Measurements from ENCODE around the gene INCA1.

GRCh38 chr17:5022171-5022711 lies 24.9 kb upstream of the INCA1 start:
- TF ChIP-seq SUZ12 (IDR thresholded peaks at IDR 0.05; ENCODE audit: extremely low read depth, insufficient read depth, insufficient read length) (no peak), YY1 (IDR thresholded peaks at IDR 0.05; ENCODE audit: insufficient read depth, insufficient read length) (no peak), ZNF274 (IDR thresholded peaks at IDR 0.05; ENCODE audit: low read depth, low read length) (no peak)
